Esophagus squamous epithelium (tissue), 4 donors: ENCODE measurements around the gene RASA3.

ENCODE experiments used
- CTCF ChIP-seq, 6 experiments: fragments of 450-650 bp in 4 of 6; fragments of 200-600 bp in 2 of 6; sonication (generic) in 2 of 6; IDR thresholded peaks; one replicate each; pipeline ENCODE4 v1.5.1; 2016 to 2019; ENCODE audit warnings: antibody characterized with exemption in 6 of 6, mild to moderate bottlenecking in 4 of 6, moderate library complexity in 4 of 6
- POLR2A ChIP-seq, 4 donors: fragments of 450-650 bp; IDR thresholded peaks; one replicate each; pipeline ENCODE4 v1.6.1; 2017; ENCODE audit warnings: antibody characterized with exemption in 4 of 4, mild to moderate bottlenecking in 4 of 4, moderate library complexity in 3 of 4

- TF ChIP-seq CTCF (IDR thresholded peaks at IDR 0.05) (no peak), POLR2A (IDR thresholded peaks at IDR 0.05) (no peak)
Observed at GRCh38 chr13:114071991-114072390, 60.4 kb downstream of the RASA3 start.
